Stimulated activated CD8-positive, alpha-beta memory T cell treated with anti-CD3 and anti-CD28 coated beads, Interleukin-7, amount 100 ng/mL, for 4 hours (primary cell): ENCODE measurements around the gene HSPA5.

Experiments
- DNase-seq, 2 donors: peaks; one replicate each; pipeline ENCODE4 v3.0.0-alpha.2; 2020; ENCODE audit warnings: low read depth in 2 of 2

Gene HSPA5

GRCh38 chr9:125190361-125190801, 50.8 kb downstream of the HSPA5 start:
- DNase-seq = no peak

GRCh38 chr9:125189361-125190289, 51.5 kb downstream of the HSPA5 start, which contains the start of gene PPP6C:
Gene PPP6C (minus strand): TSS chr9:125189803. CDS start chr9:125189718, 85 bp downstream.
- DNase-seq = peak; percentile 94 to 97

- DNase-seq = peak; percentile 8 to 14
These were observed 52.2 kb downstream of the HSPA5 start for GRCh38 chr9:125189011-125189360.
